Keratinocyte (primary cell): ENCODE data around the gene GTF3C5. TPM values are rescaled to one million over a fixed set of nuclear protein-coding genes. Genes with fewer than 3 reads are reported as not detected.

ENCODE experiments used
- DNase-seq: peaks from one replicate; pipeline ENCODE4 v3.0.0-alpha.2; 2011; ENCODE audit warnings: low read depth, missing footprints, low spot score
- FAIRE-seq: peaks from 2 replicates; lab custom pipeline; 2011; peaks lifted over from hg19 to GRCh38; lab: Jason Lieb, UNC
- H2AFZ ChIP-seq: 2 replicates; pipeline ENCODE4 v1.6.0; 2012; ENCODE audit warnings: low read length, control low read depth, inconsistent platforms; ENCODE audit not compliant: control insufficient read depth
- H3K27ac ChIP-seq: 2 replicates; pipeline ENCODE4 v1.5.1; 2011; ENCODE audit warnings: low read length; ENCODE audit not compliant: control insufficient read depth, insufficient read depth
- H3K27me3 ChIP-seq: 3 replicates; pipeline ENCODE4 v1.6.0; 2011; ENCODE audit warnings: low read length; ENCODE audit not compliant: control insufficient read depth, insufficient read depth; ENCODE audit errors: extremely low read depth
- H3K36me3 ChIP-seq, 2 experiments: 2 replicates in 1 of 2; 3 replicates in 1 of 2; pipeline ENCODE4 v1.5.1; 2011; ENCODE audit warnings: low read length in 2 of 2, mild to moderate bottlenecking in 1 of 2; ENCODE audit not compliant: control insufficient read depth in 2 of 2, insufficient read depth in 2 of 2; ENCODE audit errors: extremely low read depth in 1 of 2
- H3K4me1 ChIP-seq: 3 replicates; pipeline ENCODE4 v1.5.1; 2011; ENCODE audit warnings: low read length; ENCODE audit not compliant: control insufficient read depth, insufficient read depth; ENCODE audit errors: extremely low read depth
- H3K4me2 ChIP-seq: 3 replicates; pipeline ENCODE4 v1.6.0; 2011; ENCODE audit warnings: low read depth, low read length; ENCODE audit not compliant: control insufficient read depth, insufficient read depth; ENCODE audit errors: extremely low read depth
- H3K4me3 ChIP-seq, 3 experiments: fragments of 200-600 bp in 1 of 3; sonication (generic) in 1 of 3; 2 replicates in 2 of 3; 3 replicates in 1 of 3; pipeline ENCODE4 v1.5.1; 2011 to 2016; ENCODE audit warnings: low read length in 3 of 3, mild to moderate bottlenecking in 3 of 3, control low read depth in 2 of 3, inconsistent platforms in 1 of 3, low read depth in 1 of 3, mixed read lengths in 1 of 3, mixed run types in 1 of 3, moderate library complexity in 1 of 3; ENCODE audit not compliant: control insufficient read depth in 2 of 3, insufficient read depth in 2 of 3; ENCODE audit errors: extremely low read depth in 1 of 3
- H3K79me2 ChIP-seq: 2 replicates; pipeline ENCODE4 v1.6.0; 2012; ENCODE audit warnings: low read length; ENCODE audit not compliant: control insufficient read depth, insufficient read depth
- H3K9ac ChIP-seq: 3 replicates; pipeline ENCODE4 v1.6.0; 2011; ENCODE audit warnings: low read length; ENCODE audit not compliant: control insufficient read depth, insufficient read depth; ENCODE audit errors: extremely low read depth
- H3K9me1 ChIP-seq: 3 replicates; pipeline ENCODE4 v1.6.0; 2011; ENCODE audit warnings: low read length; ENCODE audit not compliant: control insufficient read depth, insufficient read depth; ENCODE audit errors: extremely low read depth
- H3K9me3 ChIP-seq: 2 replicates; pipeline ENCODE4 v1.5.1; 2012; ENCODE audit warnings: low read depth, low read length; ENCODE audit not compliant: control insufficient read depth
- H4K20me1 ChIP-seq: 3 replicates; pipeline ENCODE4 v1.6.0; 2011; ENCODE audit warnings: low read length; ENCODE audit not compliant: control insufficient read depth, insufficient read depth; ENCODE audit errors: extremely low read depth
- EZH2 ChIP-seq: IDR thresholded peaks from one replicate; pipeline ENCODE4 v1.6.1; 2012; ENCODE audit warnings: inconsistent platforms, mild to moderate bottlenecking, low read length, moderate library complexity
- dilution Hi-C: fragments of 300-500 bp; cut with MboI; formaldehyde crosslinking; loops from one replicate; pipeline ENCODE4 v1.7.0; 2020; ENCODE audit warnings: low sequenced_read_pairs; ENCODE audit not compliant: extremely low pct_ligation_motif_present
- polyA plus RNA-seq, 5 experiments: library from polyadenylated mRNA; depleted of rRNA in 3 of 5; stranded (reverse) in 3 of 5; stranded (forward) in 1 of 5; unstranded in 1 of 5; fragments of >200 nt; gene quantifications; 1 replicate in 1 of 5; 2 replicates in 3 of 5; 3 replicates in 1 of 5; pipeline versions ENCODE4 v1.2.1 to v1.2.3, GENCODE V29; 2011 to 2012; ENCODE audit warnings: missing spikeins in 2 of 5, low read depth in 1 of 5, low replicate concordance in 1 of 5
- TF ChIP-seq, protein P1 (sequence below), 3 experiments: IDR thresholded peaks in 1 of 3; conservative IDR thresholded peaks in 1 of 3; optimal IDR thresholded peaks in 1 of 3; 2 replicates in 2 of 3; 3 replicates in 1 of 3; pipeline versions ENCODE3 to v1.5.1; 2011; ENCODE audit warnings: low read length in 3 of 3, mild to moderate bottlenecking in 3 of 3, moderate library complexity in 2 of 3, control low read depth in 1 of 3, inconsistent platforms in 1 of 3; ENCODE audit not compliant: insufficient read depth in 2 of 3; ENCODE audit errors: extremely low read depth in 1 of 3

Gene GTF3C5
- polyA plus RNA-seq, 1 donor (not counting 4 experiments of a cell fraction or from before 2014, with no cell fraction given): 37.2 TPM

DNA sequence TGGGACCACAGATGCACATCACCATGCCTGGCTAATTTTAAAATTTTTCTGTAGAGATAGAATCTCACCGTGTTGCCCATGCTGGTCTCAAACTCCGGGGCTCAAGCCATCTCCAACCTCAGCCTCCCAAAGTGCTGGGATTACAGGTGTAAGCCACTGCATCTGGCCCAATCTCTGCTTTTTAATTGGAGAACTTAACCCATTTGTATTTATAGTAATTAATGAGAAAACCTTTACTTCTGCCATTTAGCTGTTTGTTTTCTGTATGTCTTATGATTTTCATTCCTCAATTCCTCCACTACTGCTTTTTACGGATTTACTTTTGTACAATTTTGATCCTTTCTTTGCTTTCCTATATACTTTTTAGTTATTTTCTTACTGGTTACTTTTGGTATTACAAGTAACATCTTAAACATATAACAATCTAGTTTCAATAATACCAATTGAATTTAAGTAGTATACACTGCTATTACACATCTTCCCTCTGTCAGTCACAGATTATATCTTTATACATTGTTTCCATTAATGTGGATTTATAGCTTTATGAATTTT is 64.1 kb downstream of the GTF3C5 start:
- H2AFZ ChIP-seq: no peak overlapping the region
- H3K9me3 ChIP-seq: no peaks in the 10 kb centered on the region
- DNase-seq: no peak
- TF ChIP-seq, protein P1, sequence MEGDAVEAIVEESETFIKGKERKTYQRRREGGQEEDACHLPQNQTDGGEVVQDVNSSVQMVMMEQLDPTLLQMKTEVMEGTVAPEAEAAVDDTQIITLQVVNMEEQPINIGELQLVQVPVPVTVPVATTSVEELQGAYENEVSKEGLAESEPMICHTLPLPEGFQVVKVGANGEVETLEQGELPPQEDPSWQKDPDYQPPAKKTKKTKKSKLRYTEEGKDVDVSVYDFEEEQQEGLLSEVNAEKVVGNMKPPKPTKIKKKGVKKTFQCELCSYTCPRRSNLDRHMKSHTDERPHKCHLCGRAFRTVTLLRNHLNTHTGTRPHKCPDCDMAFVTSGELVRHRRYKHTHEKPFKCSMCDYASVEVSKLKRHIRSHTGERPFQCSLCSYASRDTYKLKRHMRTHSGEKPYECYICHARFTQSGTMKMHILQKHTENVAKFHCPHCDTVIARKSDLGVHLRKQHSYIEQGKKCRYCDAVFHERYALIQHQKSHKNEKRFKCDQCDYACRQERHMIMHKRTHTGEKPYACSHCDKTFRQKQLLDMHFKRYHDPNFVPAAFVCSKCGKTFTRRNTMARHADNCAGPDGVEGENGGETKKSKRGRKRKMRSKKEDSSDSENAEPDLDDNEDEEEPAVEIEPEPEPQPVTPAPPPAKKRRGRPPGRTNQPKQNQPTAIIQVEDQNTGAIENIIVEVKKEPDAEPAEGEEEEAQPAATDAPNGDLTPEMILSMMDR (optimal IDR thresholded peaks at IDR 0.05 in 1 of 3, IDR thresholded peaks at IDR 0.05 in 1 of 3, conservative IDR thresholded peaks at IDR 0.05 in 1 of 3; ENCODE audit: extremely low read depth in 1 of 3, insufficient read depth in 2 of 3, low read length in 3 of 3): no peak
- TF ChIP-seq EZH2: no peak
- no peak overlapping the region for H3K4me2 ChIP-seq
- H3K27me3 ChIP-seq: no peaks in the 10 kb centered on the region
- H3K36me3 ChIP-seq: peaks cover 21 to 23% of the 10 kb centered on the region in 2 experiments
- no peaks in the 10 kb centered on the region for H4K20me1 ChIP-seq
- no peak overlapping the region for H3K9ac ChIP-seq
- H3K4me1 ChIP-seq: no peaks in the 10 kb centered on the region
- H3K79me2 ChIP-seq: no peaks in the 10 kb centered on the region
- H3K4me3 ChIP-seq: no peak overlapping the region
- FAIRE-seq: no peak
- no peak overlapping the region for H3K27ac ChIP-seq
- H3K9me1 ChIP-seq: no peaks in the 10 kb centered on the region
- dilution Hi-C loops: no loop called here

DNA sequence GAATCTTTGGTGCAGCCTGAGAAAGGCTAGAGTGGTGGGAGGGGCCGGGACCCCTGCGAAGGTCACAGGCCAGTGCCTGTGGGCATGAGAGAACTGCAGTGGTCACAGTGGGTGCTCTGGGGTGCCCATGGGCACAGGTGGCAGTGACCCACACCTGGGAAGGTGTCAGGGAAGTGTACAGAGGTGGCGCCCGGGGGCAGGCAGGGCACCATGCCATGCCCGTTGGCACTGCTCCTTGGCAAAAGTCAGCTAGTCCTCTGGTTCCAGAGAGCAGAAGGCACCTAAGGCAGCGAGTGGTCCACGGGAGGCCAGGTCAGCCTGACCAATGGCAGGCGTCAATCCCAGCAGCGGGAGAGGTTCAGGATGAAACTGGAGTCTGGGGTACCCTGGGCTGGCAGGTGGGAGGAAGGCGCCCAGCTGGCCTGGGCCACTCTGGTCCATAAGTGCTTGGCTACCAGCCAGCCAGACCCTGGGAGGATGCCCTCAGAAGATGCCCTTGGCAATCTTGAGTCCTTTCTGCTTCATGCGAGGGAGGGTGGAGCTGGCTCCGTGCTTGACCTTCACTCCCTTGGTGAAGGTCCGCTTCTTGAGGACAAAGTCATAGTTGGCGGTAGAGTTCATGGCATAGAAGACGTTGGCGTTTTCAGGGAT is 67.4 kb downstream of the GTF3C5 start:
- TF ChIP-seq, protein P1 (optimal IDR thresholded peaks at IDR 0.05 in 1 of 3, IDR thresholded peaks at IDR 0.05 in 1 of 3, conservative IDR thresholded peaks at IDR 0.05 in 1 of 3; ENCODE audit: extremely low read depth in 1 of 3, insufficient read depth in 2 of 3, low read length in 3 of 3): no peak
- no peak for TF ChIP-seq EZH2
- DNase-seq (no peak), FAIRE-seq (no peak)
- Histone ChIP-seq H3K79me2 (no peaks in the 10 kb centered on the region), H3K36me3 (peaks cover 44 to 46% of the 10 kb centered on the region in 2 experiments), H2AFZ (no peak overlapping the region), H3K27ac (no peak overlapping the region), H3K9me1 (no peaks in the 10 kb centered on the region), H3K9me3 (no peaks in the 10 kb centered on the region), H3K4me3 (no peak overlapping the region), H3K4me2 (no peak overlapping the region), H3K4me1 (no peaks in the 10 kb centered on the region), H3K9ac (no peak overlapping the region), H3K27me3 (no peaks in the 10 kb centered on the region), H4K20me1 (no peaks in the 10 kb centered on the region)
- dilution Hi-C loops: no loop called here
